Measurements from ENCODE around the gene ABCC9. TPM values are rescaled to one million over a fixed set of nuclear protein-coding genes. Genes with fewer than 3 reads are reported as not detected.

Gene ABCC9
- total RNA-seq, 2 donors from 2014 or later, result 0.22 TPM; not detected in 1

DNA sequence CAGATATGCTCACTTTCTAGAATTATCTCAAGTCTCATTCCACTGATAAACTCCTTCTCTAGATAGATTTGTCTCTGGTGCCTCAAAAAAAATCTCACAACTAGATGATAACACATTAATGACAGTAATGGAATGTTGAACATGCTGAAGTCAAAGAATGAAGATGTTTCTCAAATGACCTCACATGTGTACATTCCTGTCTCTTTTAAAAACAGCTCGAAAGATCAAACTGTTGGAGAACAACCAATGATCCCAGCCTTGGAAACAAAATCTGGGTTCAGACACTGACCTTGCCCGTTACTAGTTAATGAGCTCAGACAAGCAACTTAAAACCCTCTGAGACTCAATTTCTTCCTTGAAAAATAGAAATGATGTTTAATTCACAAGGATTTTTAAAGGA is 122.0 kb downstream of the ABCC9 start:
- no peaks in the 10 kb centered on the region for H3K9me3 Mint-ChIP-seq
- no peak overlapping the region for H3K27ac Mint-ChIP-seq
- H3K36me3 Mint-ChIP-seq (ENCODE audit: low read depth), result no peaks in the 10 kb centered on the region

DNA sequence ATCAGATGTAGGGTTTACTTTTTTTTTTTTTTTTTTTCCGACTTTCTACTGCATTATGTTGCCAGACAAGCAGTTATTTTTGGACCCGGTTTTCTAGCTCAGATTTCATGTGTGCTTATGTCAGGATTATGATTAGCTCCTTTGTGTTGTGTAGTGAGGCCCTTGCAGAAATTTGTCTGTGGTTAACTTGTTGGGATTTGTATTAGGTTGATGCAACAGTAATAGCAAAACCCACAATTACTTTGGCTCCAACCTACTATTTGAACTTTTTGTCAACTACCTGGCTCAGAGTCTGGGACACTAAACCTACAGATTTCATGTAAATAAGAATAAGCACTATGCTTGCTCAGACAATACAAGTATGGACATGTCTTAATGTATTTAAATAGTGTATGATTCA is 122.6 kb downstream of the ABCC9 start:
- no peaks in the 10 kb centered on the region for H3K27me3 Mint-ChIP-seq (ENCODE audit: insufficient read depth)
- Histone ChIP-seq H3K27ac (ENCODE audit: low read depth, low read length) (no peak overlapping the region), H3K9me3 (ENCODE audit: control insufficient read depth, low read length) (no peaks in the 10 kb centered on the region), H3K27me3 (ENCODE audit: control insufficient read depth, insufficient read depth, low read length, poor library complexity, severe bottlenecking) (no peaks in the 10 kb centered on the region), H3K4me1 (ENCODE audit: control insufficient read depth, insufficient read depth, low read length) (no peaks in the 10 kb centered on the region), H3K4me3 (ENCODE audit: low read length) (no peak overlapping the region), H3K9ac (ENCODE audit: extremely low read depth, low read length, poor library complexity, severe bottlenecking) (no peak overlapping the region), H3K36me3 (ENCODE audit: control insufficient read depth, insufficient read depth, low read length) (no peaks in the 10 kb centered on the region)
- TF ChIP-seq, protein P1, sequence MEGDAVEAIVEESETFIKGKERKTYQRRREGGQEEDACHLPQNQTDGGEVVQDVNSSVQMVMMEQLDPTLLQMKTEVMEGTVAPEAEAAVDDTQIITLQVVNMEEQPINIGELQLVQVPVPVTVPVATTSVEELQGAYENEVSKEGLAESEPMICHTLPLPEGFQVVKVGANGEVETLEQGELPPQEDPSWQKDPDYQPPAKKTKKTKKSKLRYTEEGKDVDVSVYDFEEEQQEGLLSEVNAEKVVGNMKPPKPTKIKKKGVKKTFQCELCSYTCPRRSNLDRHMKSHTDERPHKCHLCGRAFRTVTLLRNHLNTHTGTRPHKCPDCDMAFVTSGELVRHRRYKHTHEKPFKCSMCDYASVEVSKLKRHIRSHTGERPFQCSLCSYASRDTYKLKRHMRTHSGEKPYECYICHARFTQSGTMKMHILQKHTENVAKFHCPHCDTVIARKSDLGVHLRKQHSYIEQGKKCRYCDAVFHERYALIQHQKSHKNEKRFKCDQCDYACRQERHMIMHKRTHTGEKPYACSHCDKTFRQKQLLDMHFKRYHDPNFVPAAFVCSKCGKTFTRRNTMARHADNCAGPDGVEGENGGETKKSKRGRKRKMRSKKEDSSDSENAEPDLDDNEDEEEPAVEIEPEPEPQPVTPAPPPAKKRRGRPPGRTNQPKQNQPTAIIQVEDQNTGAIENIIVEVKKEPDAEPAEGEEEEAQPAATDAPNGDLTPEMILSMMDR (conservative IDR thresholded peaks at IDR 0.05), result no peak
- no peaks in the 10 kb centered on the region for H3K4me1 Mint-ChIP-seq
- WGBS, 2 experiments (ENCODE audit: insufficient coverage in 1 of 2, insufficient read length in 1 of 2), result 76% methylated on average over 2 of the region's 2 CpGs; no CpG with 5 or more reads in 1 of the 2 experiments
- H3K27ac Mint-ChIP-seq, result no peak overlapping the region
- H3K9me3 Mint-ChIP-seq, result no peaks in the 10 kb centered on the region
- no peak overlapping the region for H3K4me3 Mint-ChIP-seq
- no peaks in the 10 kb centered on the region for H3K36me3 Mint-ChIP-seq (ENCODE audit: low read depth)
- DNase-seq, result no peak

More for the DNA sequence above, 122.0 kb downstream of the ABCC9 start:
- no peaks in the 10 kb centered on the region for H3K27me3 ChIP-seq (ENCODE audit: control insufficient read depth, insufficient read depth, low read length, poor library complexity, severe bottlenecking)
- no peak for DNase-seq
- no peak overlapping the region for H3K9ac ChIP-seq (ENCODE audit: extremely low read depth, low read length, poor library complexity, severe bottlenecking)
- no peak overlapping the region for H3K4me3 ChIP-seq (ENCODE audit: low read length)
- H3K9me3 ChIP-seq (ENCODE audit: control insufficient read depth, low read length), result no peaks in the 10 kb centered on the region
- H3K27ac ChIP-seq (ENCODE audit: low read depth, low read length), result no peak overlapping the region
- H3K4me1 Mint-ChIP-seq, result no peaks in the 10 kb centered on the region
- 80 to 87% methylated on average over 1 to 2 of the region's 2 CpGs for WGBS, 2 experiments (ENCODE audit: insufficient coverage in 1 of 2, insufficient read length in 1 of 2)
- TF ChIP-seq, protein P1 (conservative IDR thresholded peaks at IDR 0.05), result no peak
- H3K4me1 ChIP-seq (ENCODE audit: control insufficient read depth, insufficient read depth, low read length), result no peaks in the 10 kb centered on the region
- H3K27me3 Mint-ChIP-seq (ENCODE audit: insufficient read depth), result no peaks in the 10 kb centered on the region
- no peak overlapping the region for H3K4me3 Mint-ChIP-seq
- H3K36me3 ChIP-seq (ENCODE audit: control insufficient read depth, insufficient read depth, low read length), result no peaks in the 10 kb centered on the region

DNA sequence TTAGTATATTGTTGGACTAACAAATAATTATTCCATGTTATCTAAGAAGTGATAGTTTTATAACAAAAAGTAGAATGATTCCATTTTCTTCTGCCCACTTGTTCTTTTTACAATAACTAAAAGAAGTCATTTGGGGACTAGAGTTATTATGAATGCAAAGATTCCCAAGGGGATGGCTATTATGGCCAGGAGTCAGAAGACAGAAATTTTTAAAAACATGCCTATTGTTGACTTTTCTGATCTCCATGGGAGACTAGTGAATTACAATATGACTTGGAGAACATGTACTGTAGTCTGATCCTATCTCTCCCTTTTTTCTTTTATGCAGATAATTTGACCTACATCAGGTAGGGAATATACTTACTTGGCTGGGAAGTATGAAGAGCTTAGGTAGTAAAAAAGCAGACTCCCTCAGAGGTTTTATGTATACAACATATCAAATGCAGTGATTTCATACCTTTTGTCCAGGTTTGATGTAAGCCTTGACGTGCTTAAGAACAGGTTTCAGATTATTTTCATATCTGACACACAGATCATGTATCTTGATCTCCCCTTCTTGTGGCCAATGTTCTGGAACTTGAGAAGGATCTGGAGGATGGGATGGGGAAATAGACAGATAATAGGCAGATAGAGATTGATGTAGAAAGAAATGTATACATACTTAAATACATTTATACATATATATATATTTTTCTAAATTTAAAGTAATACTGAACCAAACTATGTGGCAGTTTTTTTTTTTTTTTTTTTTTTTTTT is 125.7 kb downstream of the ABCC9 start:
- no peaks in the 10 kb centered on the region for H3K27me3 ChIP-seq (ENCODE audit: control insufficient read depth, insufficient read depth, low read length, poor library complexity, severe bottlenecking)
- H3K9me3 ChIP-seq (ENCODE audit: control insufficient read depth, low read length), result no peaks in the 10 kb centered on the region
- H3K9me3 Mint-ChIP-seq, result no peaks in the 10 kb centered on the region
- H3K4me1 ChIP-seq (ENCODE audit: control insufficient read depth, insufficient read depth, low read length), result no peaks in the 10 kb centered on the region
- no peaks in the 10 kb centered on the region for H3K4me1 Mint-ChIP-seq
- H3K27ac ChIP-seq (ENCODE audit: low read depth, low read length), result no peak overlapping the region
- no peaks in the 10 kb centered on the region for H3K27me3 Mint-ChIP-seq (ENCODE audit: insufficient read depth)
- no peak for DNase-seq
- no peak overlapping the region for H3K9ac ChIP-seq (ENCODE audit: extremely low read depth, low read length, poor library complexity, severe bottlenecking)
- H3K4me3 ChIP-seq (ENCODE audit: low read length), result no peak overlapping the region
- TF ChIP-seq, protein P1 (conservative IDR thresholded peaks at IDR 0.05), result no peak
- no peaks in the 10 kb centered on the region for H3K36me3 Mint-ChIP-seq (ENCODE audit: low read depth)
- H3K36me3 ChIP-seq (ENCODE audit: control insufficient read depth, insufficient read depth, low read length), result no peaks in the 10 kb centered on the region
- no peak overlapping the region for H3K4me3 Mint-ChIP-seq
- no peak overlapping the region for H3K27ac Mint-ChIP-seq
- 80 to 100% methylated on average over 1 of the region's 1 CpG for WGBS, 2 experiments (ENCODE audit: insufficient coverage in 1 of 2, insufficient read length in 1 of 2)
